HG03432 (cell line): Measurements from ENCODE around the gene NCLN.
"Not testable (repeated sequence)": the region's sequence is repeated elsewhere in the genome, so short reads cannot be mapped to it uniquely, and the experiment has no call there.

ENCODE experiments used
- ATAC-seq: cut with Tn5 transposase; IDR thresholded peaks from one replicate; pipeline ENCODE4 v1.9.1; 2021; ENCODE audit warnings: mild to moderate bottlenecking, moderate library complexity; ENCODE audit not compliant: unreplicated experiment

The NCLN gene

GRCh38 chr19:3154957-3155736, 30.6 kb upstream of the NCLN start:
- ATAC-seq, result peak; percentile 73

- no peak for ATAC-seq
Observed at GRCh38 chr19:3157096-3157845, 28.5 kb upstream of the NCLN start.

GRCh38 chr19:3159565-3159964, 26.2 kb upstream of the NCLN start:
- ATAC-seq, result no peak

GRCh38 chr19:3160219-3160618, 25.5 kb upstream of the NCLN start:
- no peak for ATAC-seq

- ATAC-seq, result no peak
Observed at GRCh38 chr19:3161453-3161852, 24.3 kb upstream of the NCLN start.

GRCh38 chr19:3162418-3163229, 23.1 kb upstream of the NCLN start:
- ATAC-seq, result no peak

- no peak for ATAC-seq
Observed at GRCh38 chr19:3163230-3163886, 22.4 kb upstream of the NCLN start.

GRCh38 chr19:3163943-3164342, 21.8 kb upstream of the NCLN start:
- no peak for ATAC-seq

GRCh38 chr19:3167533-3168272, 18.0 kb upstream of the NCLN start:
- ATAC-seq, result no peak

- no peak for ATAC-seq
Observed at GRCh38 chr19:3171894-3172672, 13.6 kb upstream of the NCLN start.

- not testable (repeated sequence) for ATAC-seq
Observed at GRCh38 chr19:3172673-3173000, 13.1 kb upstream of the NCLN start.

- ATAC-seq, result no peak
Observed at GRCh38 chr19:3175781-3176714, 9.7 kb upstream of the NCLN start.

- ATAC-seq, result no peak
Observed at GRCh38 chr19:3176715-3177501, 8.8 kb upstream of the NCLN start.

- ATAC-seq, result peak; percentile 39
Observed at GRCh38 chr19:3178377-3178972, 7.3 kb upstream of the NCLN start, which contains the start of gene S1PR4. TSS of gene S1PR4 (plus strand) at chr19:3178769. CDS start at chr19:3178793, 24 bp downstream.

- peak; percentile 18 for ATAC-seq
Observed at GRCh38 chr19:3178973-3179738, 6.6 kb upstream of the NCLN start.

- no peak for ATAC-seq
Observed at GRCh38 chr19:3179739-3180293, 5.9 kb upstream of the NCLN start.
